ENCODE measurements around the gene BAIAP3. TPM values are rescaled to one million over a fixed set of nuclear protein-coding genes. Genes with fewer than 3 reads are reported as not detected.

The BAIAP3 gene
- total and polyA plus RNA-seq, 2 of the 8 experiments (the other 6 are each of a cell fraction or from before 2014, with no cell fraction given) = 2.9 to 6.8 TPM

DNA sequence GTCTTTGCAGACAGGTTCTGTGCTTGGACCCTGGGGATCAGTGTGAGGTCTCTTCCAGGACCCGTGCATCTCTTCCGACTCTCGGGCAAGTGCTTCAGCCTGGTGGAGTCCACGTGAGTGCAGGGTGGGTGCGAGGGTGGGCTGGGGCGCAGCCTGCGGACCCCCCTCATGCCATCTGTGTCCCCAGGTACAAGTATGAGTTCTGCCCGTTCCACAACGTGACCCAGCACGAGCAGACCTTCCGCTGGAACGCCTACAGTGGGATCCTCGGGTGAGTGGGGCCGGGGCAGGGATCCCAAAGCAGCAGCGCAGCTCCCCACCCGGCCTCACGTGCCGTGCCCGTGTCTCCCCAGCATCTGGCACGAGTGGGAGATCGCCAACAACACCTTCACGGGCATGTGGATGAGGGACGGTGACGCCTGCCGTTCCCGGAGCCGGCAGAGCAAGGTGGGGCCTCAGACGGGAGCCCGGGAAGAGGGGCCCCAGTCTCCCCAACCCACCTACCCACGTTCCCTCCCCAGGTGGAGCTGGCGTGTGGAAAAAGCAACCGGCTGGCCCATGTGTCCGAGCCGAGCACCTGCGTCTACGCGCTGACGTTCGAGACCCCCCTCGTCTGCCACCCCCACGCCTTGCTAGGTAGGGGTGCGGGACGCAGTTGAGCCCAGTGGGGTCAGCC is 28.4 kb downstream of the BAIAP3 start:
- Histone ChIP-seq H4K20me1 (replicated peaks in 1 of 2; ENCODE audit: control insufficient read depth in 1 of 2, insufficient read depth in 2 of 2, low read length in 2 of 2) (peaks cover 12 to 36% of the 10 kb centered on the region in 2 experiments), H2BK12ac (ENCODE audit: low read depth, low read length) (no peak overlapping the region), H2BK15ac (ENCODE audit: low read length) (no peak overlapping the region), H4K5ac (ENCODE audit: insufficient read length, low read depth, low read length) (no peak overlapping the region), H2BK20ac (ENCODE audit: low read length) (no peak overlapping the region), H3K27me3 (replicated peaks in 1 of 4; ENCODE audit: control insufficient read depth in 3 of 4, extremely low read depth in 1 of 4, insufficient read depth in 3 of 4, low read length in 3 of 4) (no peaks in the 10 kb centered on the region), H4K8ac (ENCODE audit: extremely low read depth, insufficient read depth, low read length) (peak overlapping the region; percentile 25; the same call in 1 of the 2 replicates), H3K4me3 (ENCODE audit: extremely low read depth in 1 of 4, insufficient read depth in 2 of 4, low read depth in 3 of 4, low read length in 4 of 4) (no peak overlapping the region), H2BK5ac (ENCODE audit: low read depth, low read length) (no peak overlapping the region), H3K9me3 (ENCODE audit: insufficient read depth in 2 of 2, low read depth in 1 of 2, low read length in 1 of 2) (no peaks in the 10 kb centered on the region), H3K18ac (ENCODE audit: extremely low read depth, low read length) (no peak overlapping the region), H3K36me3 (ENCODE audit: control insufficient read depth in 2 of 4, insufficient read depth in 4 of 4, low read length in 3 of 4) (peaks cover 15 to 36% (median 23%) of the 10 kb centered on the region in 4 experiments), H3K79me2 (ENCODE audit: control insufficient read depth in 1 of 2, insufficient read depth in 2 of 2, low read length in 2 of 2) (peaks cover 0 to 11% of the 10 kb centered on the region in 2 experiments; a peak in 1 of 4 replicates), H2AK5ac (ENCODE audit: low read depth, low read length) (no peak overlapping the region), H3K27ac (ENCODE audit: low read depth, low read length) (no peak overlapping the region), H3K9ac (replicated peaks in 1 of 4; ENCODE audit: extremely low read depth in 1 of 4, low read depth in 3 of 4, low read length in 3 of 4) (no peak overlapping the region), H2AFZ (ENCODE audit: low read length) (no peak overlapping the region), H3K23me2 (ENCODE audit: low read depth, low read length) (no peaks in the 10 kb centered on the region), H3K4me1 (replicated peaks in 1 of 4; ENCODE audit: control insufficient read depth in 3 of 4, insufficient read depth in 4 of 4, low read length in 3 of 4) (no peaks in the 10 kb centered on the region), H2BK120ac (replicated peaks; ENCODE audit: low read depth, low read length) (no peak overlapping the region), H3K4ac (replicated peaks; ENCODE audit: insufficient read length, low read depth, low read length) (no peak overlapping the region), H3K79me1 (ENCODE audit: low read depth, low read length) (peaks cover 9% of the 10 kb centered on the region; the same call in 1 of the 2 replicates), H3K4me2 (ENCODE audit: insufficient read depth in 1 of 2, low read depth in 2 of 2, low read length in 2 of 2) (no peak overlapping the region), H4K91ac (replicated peaks; ENCODE audit: insufficient read length, low read length) (no peak overlapping the region), H3K23ac (ENCODE audit: insufficient read length) (no peak overlapping the region), H3K14ac (ENCODE audit: insufficient read length) (no peak overlapping the region), H3K56ac (replicated peaks; ENCODE audit: insufficient read length, low read depth, low read length) (no peak overlapping the region)
- TF ChIP-seq CREB1 (IDR thresholded peaks at IDR 0.05) (no peak), SRF (IDR thresholded peaks at IDR 0.05; ENCODE audit: low read depth, low read length) (no peak), SUZ12 (IDR thresholded peaks at IDR 0.05; ENCODE audit: low read length) (no peak), BACH1 (IDR thresholded peaks at IDR 0.05; ENCODE audit: low read length) (no peak), SP1 (IDR thresholded peaks at IDR 0.05; ENCODE audit: low read depth, low read length) (no peak)
- TF ChIP-seq, protein P1, sequence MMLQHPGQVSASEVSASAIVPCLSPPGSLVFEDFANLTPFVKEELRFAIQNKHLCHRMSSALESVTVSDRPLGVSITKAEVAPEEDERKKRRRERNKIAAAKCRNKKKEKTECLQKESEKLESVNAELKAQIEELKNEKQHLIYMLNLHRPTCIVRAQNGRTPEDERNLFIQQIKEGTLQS (IDR thresholded peaks at IDR 0.05; ENCODE audit: insufficient read depth, low read depth, low read length) = no peak
- DNase-seq (ENCODE audit: low read depth in 1 of 2, low spot score in 2 of 2) (no peak), FAIRE-seq (no peak)
- ChIA-PET POLR2A (ENCODE audit: partially characterized antibody) (interaction anchor here (1.4 to 6.6 kb wide), 2 partner anchors 11 to 17 kb away, joined by 3 to 44 read pairs; no protein-coding TSS in a partner anchor), CTCF (ENCODE audit: partially characterized antibody) (interaction anchor here (0.8 to 8.1 kb wide), 7 partner anchors 7 to 27 kb away, joined by 3 to 59 read pairs (median 10); no protein-coding TSS in a partner anchor)
- WGBS, 2 experiments (ENCODE audit: extremely low coverage in 1 of 2, insufficient coverage in 1 of 2, insufficient read length in 1 of 2, insufficient replicate concordance in 2 of 2, low coverage in 1 of 2, low lambda C conversion rate in 2 of 2, missing lambda C conversion rate in 1 of 2) = 97% methylated on average over 31 of the region's 43 CpGs; no CpG with 5 or more reads in 1 of the 2 experiments
